Measurements from ENCODE around the gene SLC31A1.

SLC31A1 gene

DNA sequence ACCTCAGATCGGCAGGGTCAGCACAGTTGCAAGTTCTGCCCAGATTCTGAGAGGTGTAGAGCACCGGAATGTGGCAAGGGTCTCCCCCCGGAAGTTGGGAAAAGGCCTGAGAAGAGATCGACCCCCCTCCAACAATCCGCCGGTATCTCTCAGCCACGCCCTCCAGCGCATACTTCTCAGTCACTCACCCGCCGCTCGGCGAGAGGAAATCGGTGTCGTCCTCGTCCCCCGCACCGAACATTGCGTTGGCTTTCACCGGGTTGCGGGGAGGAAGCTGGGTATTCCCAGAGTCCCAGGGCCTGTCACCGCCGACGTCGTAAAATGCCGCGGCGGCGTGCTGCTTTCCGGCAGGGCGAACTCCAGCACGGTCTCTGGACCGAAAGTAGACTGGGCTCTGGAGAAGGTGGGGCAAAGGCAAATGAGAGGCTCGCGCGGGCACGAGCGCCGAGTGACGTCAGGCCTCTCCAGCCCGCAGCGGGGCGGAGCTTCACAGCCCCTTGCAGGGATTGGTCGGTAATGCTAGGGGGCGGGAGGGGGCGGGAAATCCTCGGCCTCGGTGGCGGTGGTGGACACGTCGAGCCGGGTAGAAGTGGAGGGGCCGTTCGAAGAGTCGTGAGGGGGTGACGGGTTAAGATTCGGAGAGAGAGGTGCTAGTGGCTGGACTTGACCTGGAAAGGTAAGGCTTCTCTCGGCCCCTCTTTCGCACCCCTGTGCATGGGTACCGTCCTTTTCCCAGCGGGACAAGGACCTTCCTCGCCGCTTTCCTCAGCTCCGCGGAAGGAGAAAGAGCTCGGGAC is at the start of gene SLC31A1, which contains the start of gene FKBP15:
Gene SLC31A1, plus strand, starts transcription at position 542 of the 797 bp plus-strand sequence. CDS start 34,605 bp downstream, outside the sequence.
Gene FKBP15, minus strand, starts transcription at position 275 of the 797 bp plus-strand sequence. Its CDS starts 34 bp downstream, at position 241.
- peak; percentile 97 for DNase-seq

DNA sequence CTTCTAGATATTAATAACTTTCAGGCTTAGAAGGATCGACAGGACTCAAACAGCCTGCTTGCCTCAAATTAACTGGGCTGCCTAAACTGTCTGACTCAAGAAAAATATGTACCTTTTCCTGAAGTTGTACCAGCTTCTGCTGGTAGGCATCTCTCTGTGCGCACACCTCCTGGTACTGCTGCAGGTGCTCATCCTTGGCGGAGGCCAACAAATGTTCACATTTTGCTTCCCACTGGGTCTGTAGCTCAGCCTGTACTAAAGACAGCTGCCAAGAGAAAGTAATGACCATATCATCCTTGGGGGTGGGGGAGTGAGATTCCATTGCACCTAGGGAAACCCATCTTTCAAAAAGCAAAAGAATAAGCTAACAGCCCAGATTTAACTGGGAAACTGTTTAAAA is 48.0 kb upstream of the SLC31A1 start:
- DNase-seq = no peak

DNA sequence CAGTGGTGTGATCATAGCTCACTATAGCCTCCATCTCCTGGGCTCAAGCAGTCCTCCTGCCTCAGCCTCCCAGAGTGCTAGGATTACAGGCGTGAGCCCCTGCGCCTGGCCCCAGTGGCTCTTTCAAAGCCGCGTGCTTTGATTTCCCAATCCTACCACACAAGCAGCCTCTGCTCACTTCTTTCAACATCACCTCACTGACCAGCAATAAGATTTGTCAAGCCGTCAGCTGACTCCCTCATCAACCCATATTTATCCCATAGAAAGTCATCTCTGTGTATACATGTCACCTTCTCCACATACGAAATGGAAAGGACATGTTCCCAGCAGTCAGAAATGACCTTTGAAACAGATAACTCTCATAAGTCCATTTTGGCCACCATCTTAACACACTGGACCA is 44.5 kb upstream of the SLC31A1 start:
- DNase-seq = no peak

- no peak for DNase-seq
These were observed 44.1 kb upstream of the SLC31A1 start for GRCh38 chr9:113177251-113177650.

GRCh38 chr9:113178087-113178486 is 43.3 kb upstream of the SLC31A1 start:
- DNase-seq = no peak

- no peak for DNase-seq
These were observed 41.5 kb upstream of the SLC31A1 start for GRCh38 chr9:113179839-113180238.

DNA sequence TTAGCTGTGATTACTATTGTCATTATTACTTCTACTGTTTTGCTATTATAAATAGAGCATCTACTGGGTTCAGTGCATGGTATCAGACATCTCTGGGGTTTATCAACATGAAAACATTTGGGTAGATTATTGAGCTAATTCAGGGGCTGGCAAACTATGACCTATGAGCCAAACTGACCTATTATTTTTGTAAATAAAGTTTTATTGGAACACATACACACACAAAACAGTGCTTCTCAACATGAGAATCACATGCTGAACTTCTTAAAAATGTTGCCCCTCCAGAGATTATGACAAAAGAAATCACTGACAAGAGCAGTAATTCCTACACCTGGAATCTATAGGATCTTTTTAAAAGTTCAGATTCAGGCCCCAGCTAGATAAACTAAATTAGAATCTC is 40.2 kb upstream of the SLC31A1 start:
- DNase-seq = no peak

GRCh38 chr9:113183956-113184488 is 37.3 kb upstream of the SLC31A1 start:
- no peak for DNase-seq

- no peak for DNase-seq
These were observed 36.8 kb upstream of the SLC31A1 start for GRCh38 chr9:113184539-113184938.

DNA sequence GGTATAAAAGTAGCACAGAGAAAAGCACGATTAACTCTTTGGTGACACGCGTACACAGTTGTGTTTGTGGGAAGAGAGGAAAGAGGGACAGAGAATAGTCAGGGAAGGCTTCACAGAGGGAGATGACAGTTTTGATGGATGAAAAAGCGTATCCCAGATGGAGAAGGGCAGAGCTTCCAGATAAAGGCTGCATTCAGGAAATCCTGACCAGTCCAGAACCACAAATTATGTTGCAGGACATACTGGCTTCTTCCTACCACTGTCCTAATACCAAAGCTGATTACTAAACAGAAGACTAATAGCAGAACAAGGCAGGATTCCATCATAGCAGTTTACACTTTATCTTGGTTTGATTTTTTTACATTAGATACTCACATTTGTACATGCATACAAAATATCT is 36.1 kb upstream of the SLC31A1 start:
- no peak for DNase-seq

- DNase-seq = no peak
These were observed 35.1 kb upstream of the SLC31A1 start for GRCh38 chr9:113186137-113186755.

GRCh38 chr9:113187929-113188595 is 33.3 kb upstream of the SLC31A1 start:
- DNase-seq = no peak

DNA sequence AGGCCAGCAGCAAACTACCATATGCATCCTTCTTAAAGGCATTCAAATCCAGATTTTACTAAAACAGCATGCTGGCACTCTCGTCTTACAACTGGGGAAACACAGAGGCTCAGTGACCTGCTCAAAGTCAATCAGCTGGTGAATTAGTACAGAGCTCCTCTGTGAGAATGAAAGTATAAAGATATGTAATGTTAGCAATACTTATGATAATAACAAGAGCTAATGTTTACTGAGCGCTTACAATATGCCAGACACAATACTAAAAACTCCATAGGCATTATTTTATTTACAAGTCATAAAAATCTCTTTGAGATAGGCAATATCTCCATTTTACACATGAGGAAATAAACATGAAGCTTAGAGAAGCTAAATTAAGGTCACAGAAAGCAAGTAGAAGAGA is 28.9 kb upstream of the SLC31A1 start:
- no peak for DNase-seq

GRCh38 chr9:113199683-113200329 is 21.5 kb upstream of the SLC31A1 start:
- no peak for DNase-seq

DNA sequence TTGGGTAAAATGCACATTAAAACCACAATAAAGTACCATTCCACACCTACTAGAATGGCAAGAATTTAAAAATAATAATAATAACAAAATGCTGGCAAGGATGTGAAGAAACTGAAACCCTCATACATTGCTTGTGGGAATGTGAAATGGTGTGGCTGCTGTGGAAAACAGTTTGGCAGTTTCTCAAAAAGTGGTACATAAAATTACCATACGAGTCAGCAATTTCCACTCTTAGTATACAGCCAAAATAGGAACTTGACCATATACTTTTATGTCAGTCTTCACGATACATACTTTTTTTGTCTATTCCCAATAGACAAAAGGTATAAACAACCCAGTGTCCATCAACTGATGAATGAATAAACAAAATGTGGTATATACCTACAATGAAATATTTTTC is 15.9 kb upstream of the SLC31A1 start:
- DNase-seq = no peak

GRCh38 chr9:113205861-113206260 is 15.5 kb upstream of the SLC31A1 start:
- no peak for DNase-seq

- DNase-seq = no peak
These were observed 10.5 kb upstream of the SLC31A1 start for GRCh38 chr9:113210815-113211214.

GRCh38 chr9:113215132-113215531 is 6.2 kb upstream of the SLC31A1 start:
- no peak for DNase-seq

GRCh38 chr9:113216406-113216805 is 4.9 kb upstream of the SLC31A1 start:
- DNase-seq = no peak

DNA sequence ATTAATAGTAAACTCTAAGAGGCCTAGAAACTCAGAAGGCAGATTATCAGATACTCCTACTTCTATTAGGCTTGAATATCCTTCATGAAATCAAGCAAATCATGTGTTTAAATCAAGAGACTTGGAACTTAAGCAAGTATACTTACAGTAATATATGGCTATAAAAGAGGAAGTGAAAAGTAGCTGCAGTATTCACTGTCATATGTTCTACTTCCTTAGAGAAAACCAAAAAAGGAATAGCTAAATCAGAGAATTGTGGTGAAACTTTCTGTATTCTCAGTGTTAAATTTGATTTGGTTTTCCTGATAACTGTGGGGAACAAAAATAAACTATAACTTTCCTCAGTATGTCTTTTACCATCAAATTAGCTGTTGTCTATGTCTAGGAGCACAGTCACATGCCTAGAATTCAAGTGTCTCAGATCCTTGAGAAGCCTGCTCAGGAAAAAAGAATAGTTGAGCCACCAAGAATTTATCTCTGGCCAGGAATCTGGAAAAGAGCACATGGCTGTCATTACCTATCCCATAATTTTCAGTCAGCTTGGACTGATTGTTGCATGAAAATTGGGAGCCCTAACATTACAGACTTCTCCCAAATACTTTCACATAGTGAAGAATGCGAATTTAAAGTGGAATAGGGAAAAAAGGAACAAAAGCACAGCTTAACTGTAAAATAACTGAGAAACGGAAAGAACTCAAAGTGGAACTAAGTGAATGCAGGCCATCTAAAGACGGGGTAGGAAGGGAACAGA is 2.0 kb upstream of the SLC31A1 start:
- DNase-seq = no peak

DNA sequence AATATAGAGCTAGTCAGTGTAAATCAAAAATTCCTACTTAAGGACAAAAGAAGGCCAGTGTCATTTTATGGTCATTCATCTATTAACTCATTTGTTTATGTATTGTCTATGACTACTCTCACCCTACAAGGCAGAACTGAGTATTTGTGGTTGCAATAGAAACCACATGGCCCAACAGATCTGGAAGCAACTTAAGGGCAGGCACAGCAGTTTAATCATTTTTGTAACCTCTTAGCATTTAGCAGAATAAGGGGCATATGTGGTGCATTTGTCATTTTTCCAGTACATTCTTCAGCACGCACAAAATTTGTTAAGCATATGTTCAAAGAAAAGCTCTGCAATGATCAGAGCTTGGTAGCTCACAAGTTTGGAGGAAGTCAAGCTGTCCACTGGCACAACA is 1.4 kb upstream of the SLC31A1 start:
- DNase-seq = no peak

- no peak for DNase-seq
These were observed 809 bp upstream of the SLC31A1 start for GRCh38 chr9:113220467-113221002.
